T-cell (primary cell): ENCODE measurements around the gene SELPLG. TPM values are rescaled to one million over a fixed set of nuclear protein-coding genes. Genes with fewer than 3 reads are reported as not detected.

Experiments
- ATAC-seq, 4 experiments: fragments of 200-7000 bp in 3 of 4; fragments of 150-1000 bp in 1 of 4; cut with Tn5 transposase; replicated peaks in 1 of 4; 1 replicate in 3 of 4; 2 replicates in 1 of 4; pipeline ENCODE4 v1.10.0; 2021; ENCODE audit warnings: moderate library complexity in 3 of 4, mild to moderate bottlenecking in 2 of 4, moderate number of reproducible peaks in 1 of 4
- CTCF ChIA-PET, 2 donors: fragments of 300-600 bp; sonication (Branson Sonifier 250); formaldehyde crosslinking; loops; one replicate each; lab custom pipeline; 2022; ENCODE audit warnings: antibody characterized with exemption in 2 of 2; lab: Charles Lee
- POLR2A ChIA-PET, 2 donors: fragments of 300-600 bp; sonication (Branson Sonifier 250); formaldehyde crosslinking; loops; one replicate each; lab custom pipeline; 2022; ENCODE audit warnings: antibody characterized with exemption in 2 of 2; lab: Charles Lee
- DNase-seq, 35 experiments: peaks; one replicate each; pipeline versions ENCODE4 v3.0.0 to v3.0.0-alpha.2; 2013 to 2023
- H3K27ac ChIP-seq: one replicate; pipeline ENCODE4 v1.5.1; 2013; ENCODE audit warnings: low read length
- H3K27me3 ChIP-seq, 2 experiments: replicated peaks in 1 of 2; 1 replicate in 1 of 2; 2 replicates in 1 of 2; pipeline versions ENCODE4 v1.6.1 to v1.7.0; 2013; ENCODE audit warnings: low read length in 1 of 2, mixed read lengths in 1 of 2; ENCODE audit not compliant: control insufficient read depth in 2 of 2, insufficient read depth in 2 of 2; ENCODE audit errors: extremely low read depth in 1 of 2
- H3K36me3 ChIP-seq, 2 donors: 1 replicate in 1 of 2; 2 replicates in 1 of 2; pipeline versions ENCODE4 v1.6.1 to v1.7.0; 2013; ENCODE audit warnings: low read length in 1 of 2; ENCODE audit not compliant: control insufficient read depth in 2 of 2, insufficient read depth in 1 of 2; ENCODE audit errors: extremely low read depth in 1 of 2
- H3K4me1 ChIP-seq, 2 experiments: 1 replicate in 1 of 2; 2 replicates in 1 of 2; pipeline versions ENCODE4 v1.6.1 to v1.7.0; 2013; ENCODE audit warnings: low read length in 2 of 2, mixed read lengths in 1 of 2; ENCODE audit not compliant: insufficient read depth in 2 of 2, control insufficient read depth in 1 of 2; ENCODE audit errors: extremely low read depth in 1 of 2
- H3K4me3 ChIP-seq, 2 donors: 1 replicate in 1 of 2; 2 replicates in 1 of 2; pipeline versions ENCODE4 v1.5.1 to v1.7.0; 2013; ENCODE audit warnings: mild to moderate bottlenecking in 2 of 2, low read length in 1 of 2, moderate library complexity in 1 of 2; ENCODE audit not compliant: control insufficient read depth in 1 of 2; ENCODE audit errors: extremely low read depth in 1 of 2
- H3K9me3 ChIP-seq: 2 replicates; pipeline ENCODE4 v1.7.0; 2013
- H3K27ac Mint-ChIP-seq, 2 donors: one replicate each; pipeline ENCODE4 v1.8.0; 2020 to 2021; ENCODE audit warnings: mild to moderate bottlenecking in 2 of 2, mixed read lengths in 2 of 2
- H3K27me3 Mint-ChIP-seq, 2 donors: one replicate each; pipeline ENCODE4 v1.8.0; 2021 to 2022; ENCODE audit warnings: mixed read lengths in 2 of 2
- H3K36me3 Mint-ChIP-seq: one replicate; pipeline ENCODE4 v1.8.0; 2021; ENCODE audit warnings: mixed read lengths
- H3K4me1 Mint-ChIP-seq, 3 donors: one replicate each; pipeline ENCODE4 v1.8.0; 2020 to 2022; ENCODE audit warnings: mixed read lengths in 3 of 3, mild to moderate bottlenecking in 1 of 3
- H3K4me3 Mint-ChIP-seq, 3 donors: one replicate each; pipeline ENCODE4 v1.8.0; 2020 to 2022; ENCODE audit warnings: mild to moderate bottlenecking in 3 of 3, mixed read lengths in 3 of 3, moderate library complexity in 3 of 3
- H3K9me3 Mint-ChIP-seq, 3 donors: one replicate each; pipeline ENCODE4 v1.8.0; 2020 to 2022; ENCODE audit warnings: mixed read lengths in 3 of 3
- WGBS: methylation state at CpG from one replicate; pipeline ENCODE4 v1.1.5; 2013; ENCODE audit warnings: missing lambda C conversion rate; ENCODE audit not compliant: insufficient coverage; 5-methylcytosine and 5-hydroxymethylcytosine counted together
- total RNA-seq, 35 experiments: library from RNA in 6 of 35; stranded (reverse) in 6 of 35; fragments of 120-200 nt in 1 of 35; gene quantifications; one replicate each; pipeline versions ENCODE4 v1.2.1 to v1.2.4 and lab custom pipeline; 2013 to 2026

SELPLG gene, protein sequence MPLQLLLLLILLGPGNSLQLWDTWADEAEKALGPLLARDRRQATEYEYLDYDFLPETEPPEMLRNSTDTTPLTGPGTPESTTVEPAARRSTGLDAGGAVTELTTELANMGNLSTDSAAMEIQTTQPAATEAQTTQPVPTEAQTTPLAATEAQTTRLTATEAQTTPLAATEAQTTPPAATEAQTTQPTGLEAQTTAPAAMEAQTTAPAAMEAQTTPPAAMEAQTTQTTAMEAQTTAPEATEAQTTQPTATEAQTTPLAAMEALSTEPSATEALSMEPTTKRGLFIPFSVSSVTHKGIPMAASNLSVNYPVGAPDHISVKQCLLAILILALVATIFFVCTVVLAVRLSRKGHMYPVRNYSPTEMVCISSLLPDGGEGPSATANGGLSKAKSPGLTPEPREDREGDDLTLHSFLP
- total RNA-seq (100 to 1,000 TPM; 102 to 220 (median 215) TPM), total RNA-seq (lab: John Stamatoyannopoulos, UW) (17.3 to 329 (median 171) reads per million in 29 experiments)
- total RNA-seq (2013): 283 TPM

DNA sequence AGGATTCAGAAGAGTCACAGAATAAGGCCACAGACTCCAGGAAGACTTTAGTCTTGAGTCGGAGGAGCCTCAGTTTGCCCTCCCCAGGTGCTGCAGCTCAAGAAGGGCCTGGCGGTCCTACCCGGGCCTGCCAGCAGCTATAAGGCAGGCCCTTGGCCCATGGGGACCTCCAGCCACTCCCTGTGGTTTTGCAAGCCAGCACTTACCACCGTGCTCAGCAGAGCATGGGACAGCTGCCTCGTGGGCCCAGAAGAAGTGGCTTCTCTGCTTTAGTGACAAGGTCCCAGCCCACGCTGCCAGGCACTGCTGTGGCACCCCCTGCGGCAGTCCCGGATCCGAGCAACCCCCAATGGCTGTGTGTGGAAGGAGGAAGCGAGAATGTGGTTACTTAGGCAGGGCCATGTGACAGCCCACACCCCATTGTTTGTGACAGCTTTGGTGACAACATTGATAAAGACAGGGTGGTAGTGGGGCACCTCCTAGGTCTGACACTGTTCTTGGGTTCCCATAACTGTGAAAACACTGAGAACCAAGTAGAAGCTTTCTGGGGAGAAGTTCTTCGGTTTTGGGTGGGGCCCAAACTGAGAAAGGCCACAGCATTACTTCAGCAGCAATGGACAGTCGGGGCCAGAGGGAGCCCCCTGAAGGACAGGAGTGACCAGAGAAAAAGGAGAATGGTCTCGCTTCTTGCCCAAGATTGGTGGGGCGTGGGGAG is at the start of gene SELPLG:
Gene SELPLG (minus strand): TSS at position 361 of the 715 bp plus-strand sequence. CDS start 9,587 bp downstream, outside the sequence.
- peak within 1 kb of the TSS; percentile 94 for H3K27ac ChIP-seq
- CTCF ChIA-PET: interaction anchor here (0.8 to 10.2 kb wide), 10 partner anchors 13 to 73 kb away, joined by 3 to 112 read pairs (median 6); partner anchors contain the start of gene SART3 (in 1 of the 2)
- ATAC-seq (peak; percentile 78 to 82 (median 79)), DNase-seq (peak; percentile 78 to 95 (median 90))
- 7% methylated on average over 10 of the region's 14 CpGs for WGBS
- H3K4me3 Mint-ChIP-seq: peak within 1 kb of the TSS; percentile 100
- peaks cover 68 to 75% (median 69%) of the 10 kb centered on the region in 3 donors for H3K4me1 Mint-ChIP-seq
- H3K9me3 Mint-ChIP-seq: no peaks in the 10 kb centered on the region
- H3K9me3 ChIP-seq: no peaks in the 10 kb centered on the region
- H3K36me3 ChIP-seq: peaks cover 0 to 9% of the 10 kb centered on the region in 2 donors
- H3K36me3 Mint-ChIP-seq: peaks cover 21% of the 10 kb centered on the region
- no peaks in the 10 kb centered on the region for H3K27me3 Mint-ChIP-seq
- H3K4me1 ChIP-seq: peaks cover 38 to 77% of the 10 kb centered on the region in 2 experiments
- POLR2A ChIA-PET: interaction anchor here (0.5 to 2.1 kb wide), 7 partner anchors 16 to 216 kb away, joined by 3 to 20 read pairs (median 4); partner anchors contain the start of gene ISCU (in 1 of the 2)
- peak within 1 kb of the TSS; percentile 99 to 100 for H3K27ac Mint-ChIP-seq
- no peaks in the 10 kb centered on the region for H3K27me3 ChIP-seq
- H3K4me3 ChIP-seq: peak within 1 kb of the TSS; percentile 93 to 94

DNA sequence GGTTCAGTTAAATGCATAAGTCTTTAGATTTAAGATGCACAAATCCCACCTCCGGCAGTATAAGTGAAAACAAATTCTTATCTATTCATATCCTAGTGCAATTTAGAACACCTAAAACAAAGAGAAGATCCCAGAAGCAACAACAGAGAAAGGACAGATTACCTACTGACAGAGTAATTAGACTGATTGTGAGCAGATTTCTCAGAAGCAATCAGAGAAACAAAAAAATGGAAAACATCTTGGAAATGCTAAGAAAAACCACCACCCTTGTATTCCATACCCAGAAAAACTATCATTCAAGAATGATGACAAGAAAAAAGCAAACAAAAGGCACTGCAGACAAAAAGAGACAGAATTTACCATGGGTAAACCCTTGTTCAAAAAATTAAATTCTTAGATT is 47.6 kb upstream of the SELPLG start:
- H3K9me3 Mint-ChIP-seq: no peaks in the 10 kb centered on the region
- ChIA-PET CTCF (no interaction called here), POLR2A (no interaction called here)
- no peaks in the 10 kb centered on the region for H3K4me1 ChIP-seq
- no peak overlapping the region for H3K4me3 Mint-ChIP-seq
- H3K27me3 Mint-ChIP-seq: no peaks in the 10 kb centered on the region
- peaks cover 0 to 10% (median 5%) of the 10 kb centered on the region in 3 donors for H3K4me1 Mint-ChIP-seq
- DNase-seq (no peak), ATAC-seq (no peak)
- no peaks in the 10 kb centered on the region for H3K9me3 ChIP-seq
- no peaks in the 10 kb centered on the region for H3K27me3 ChIP-seq
- no peak overlapping the region for H3K4me3 ChIP-seq
- no peak overlapping the region for H3K27ac Mint-ChIP-seq
- H3K36me3 Mint-ChIP-seq: peaks cover 3% of the 10 kb centered on the region
- H3K27ac ChIP-seq: no peak overlapping the region
- no CpG with 5 or more reads among the region's 1 CpG for WGBS
- no peaks in the 10 kb centered on the region for H3K36me3 ChIP-seq

DNA sequence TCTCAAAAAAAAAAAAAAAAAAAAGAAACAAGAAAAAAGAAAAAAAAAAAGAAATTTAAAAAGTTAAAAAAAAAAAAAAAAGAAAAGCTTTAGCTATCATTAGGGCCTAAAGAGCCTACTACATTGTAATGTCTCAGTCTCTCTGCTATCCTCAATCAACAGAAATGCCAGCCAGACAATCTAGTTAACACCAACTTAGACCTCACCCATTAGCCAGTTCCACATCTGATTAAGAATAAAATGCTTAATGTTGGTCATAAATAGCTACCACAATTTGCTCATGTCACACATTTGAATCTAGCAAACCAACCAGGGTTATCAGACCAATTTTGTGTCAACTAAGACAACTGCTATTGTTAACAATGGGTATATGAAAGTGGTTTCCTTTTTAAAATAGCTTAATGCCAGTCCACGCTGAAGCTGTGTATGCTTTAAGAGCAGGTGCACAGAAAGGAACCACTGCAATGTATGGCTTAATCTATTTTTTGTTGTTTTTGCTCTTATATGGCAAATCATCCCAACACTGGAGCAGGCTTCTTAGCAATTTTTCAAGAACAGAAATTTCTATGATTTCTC is 45.5 kb upstream of the SELPLG start:
- Histone ChIP-seq H3K4me1 (no peaks in the 10 kb centered on the region), H3K4me3 (no peak overlapping the region), H3K27me3 (no peaks in the 10 kb centered on the region), H3K9me3 (no peaks in the 10 kb centered on the region), H3K27ac (no peak overlapping the region), H3K36me3 (no peaks in the 10 kb centered on the region)
- 100% methylated on average over 1 of the region's 1 CpG for WGBS
- Mint-ChIP-seq H3K27me3 (no peaks in the 10 kb centered on the region), H3K36me3 (peaks cover 9% of the 10 kb centered on the region), H3K27ac (no peak overlapping the region), H3K4me1 (peaks cover 0 to 1% (median 0%) of the 10 kb centered on the region in 3 donors), H3K4me3 (no peak overlapping the region), H3K9me3 (no peaks in the 10 kb centered on the region)
- ATAC-seq (no peak), DNase-seq (no peak)
- ChIA-PET CTCF (interaction anchor here (0.6 to 1.3 kb wide), 5 partner anchors 11 to 1104 kb away, joined by 3 to 6 read pairs (median 5); no protein-coding TSS in a partner anchor), POLR2A (interaction anchor here (0.5 to 0.6 kb wide), 2 partner anchors 74 to 123 kb away, joined by 6 to 7 read pairs; no protein-coding TSS in a partner anchor)

DNA sequence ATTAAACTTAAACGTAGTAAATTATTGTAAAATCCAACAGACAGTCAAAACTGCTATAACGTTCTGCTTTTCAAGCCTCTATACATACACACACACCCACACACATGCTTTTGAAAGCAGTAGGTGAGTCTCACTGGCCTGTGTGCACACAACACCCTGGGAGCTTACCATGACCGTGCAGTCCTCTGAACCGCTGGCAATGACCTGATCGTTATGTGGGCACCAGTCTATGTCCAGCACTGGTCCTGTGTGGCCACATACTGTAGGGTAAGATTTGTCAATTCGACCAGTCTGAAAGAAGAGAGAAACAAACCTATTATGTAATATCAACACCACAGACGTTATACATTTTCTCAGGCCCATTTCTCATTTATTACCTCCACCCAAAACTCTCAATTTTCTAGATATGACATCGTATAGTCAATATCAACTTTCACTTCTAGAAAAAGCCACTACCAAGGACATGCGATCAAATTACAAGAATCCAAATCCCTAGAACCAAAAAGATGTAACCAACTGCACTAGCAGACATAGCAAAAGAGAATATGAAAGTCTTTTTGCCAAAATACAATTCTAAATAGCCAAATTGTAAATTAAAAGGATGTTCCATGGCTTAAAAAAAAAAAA is 44.5 kb upstream of the SELPLG start:
- H3K27me3 ChIP-seq: no peaks in the 10 kb centered on the region
- POLR2A ChIA-PET: interaction anchor here in 1 of 2 donors (0.5 kb wide), 1 partner anchor 75 kb away, joined by 6 read pairs; no protein-coding TSS in a partner anchor
- no peaks in the 10 kb centered on the region for H3K27me3 Mint-ChIP-seq
- H3K9me3 ChIP-seq: no peaks in the 10 kb centered on the region
- no peak overlapping the region for H3K4me3 Mint-ChIP-seq
- CTCF ChIA-PET: interaction anchor here in 1 of 2 donors (1.2 kb wide), 1 partner anchor 12 kb away, joined by 4 read pairs; no protein-coding TSS in a partner anchor
- WGBS: 80% methylated on average over 1 of the region's 9 CpGs
- H3K36me3 Mint-ChIP-seq: peaks cover 9% of the 10 kb centered on the region
- H3K27ac Mint-ChIP-seq: no peak overlapping the region
- H3K9me3 Mint-ChIP-seq: no peaks in the 10 kb centered on the region
- H3K4me3 ChIP-seq: no peak overlapping the region
- ATAC-seq (no peak), DNase-seq (no peak)
- no peak overlapping the region for H3K27ac ChIP-seq
- H3K36me3 ChIP-seq: no peaks in the 10 kb centered on the region
- no peaks in the 10 kb centered on the region for H3K4me1 ChIP-seq
- H3K4me1 Mint-ChIP-seq: peaks cover 0 to 1% (median 0%) of the 10 kb centered on the region in 3 donors

DNA sequence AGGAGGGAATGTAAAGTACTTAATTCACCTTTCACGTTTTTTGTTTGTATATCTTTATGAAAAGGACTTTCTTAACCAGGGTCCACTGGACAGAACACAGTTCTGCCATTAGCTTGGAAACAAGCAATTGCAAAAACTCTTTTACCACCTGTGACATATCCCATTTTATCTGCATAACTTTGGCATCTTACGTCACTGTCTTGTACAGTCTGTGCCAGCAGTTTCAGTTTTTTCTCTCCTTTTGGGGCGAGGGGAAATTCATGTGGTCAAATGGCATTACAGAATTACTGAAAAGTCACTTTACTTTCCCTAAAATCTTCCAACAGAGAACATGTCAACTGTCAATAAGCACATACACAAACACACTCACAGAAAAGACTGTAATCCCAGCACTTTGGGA is 43.7 kb upstream of the SELPLG start:
- Histone ChIP-seq H3K27me3 (no peaks in the 10 kb centered on the region), H3K27ac (no peak overlapping the region), H3K4me1 (no peaks in the 10 kb centered on the region), H3K9me3 (no peaks in the 10 kb centered on the region), H3K4me3 (no peak overlapping the region), H3K36me3 (no peaks in the 10 kb centered on the region)
- CTCF ChIA-PET: no interaction called here
- Mint-ChIP-seq H3K4me3 (no peak overlapping the region), H3K27me3 (no peaks in the 10 kb centered on the region), H3K9me3 (no peaks in the 10 kb centered on the region), H3K36me3 (peaks cover 9% of the 10 kb centered on the region), H3K4me1 (peaks cover 0 to 1% (median 0%) of the 10 kb centered on the region in 3 donors), H3K27ac (no peak overlapping the region)
- 80% methylated on average over 1 of the region's 3 CpGs for WGBS
- ATAC-seq (no peak), DNase-seq (no peak)
- POLR2A ChIA-PET: no interaction called here
